Small intestine (tissue), 7 donors: ENCODE measurements around the gene NAALADL2. TPM values are rescaled to one million over a fixed set of nuclear protein-coding genes. Genes with fewer than 3 reads are reported as not detected.
"Not testable (repeated sequence)": the region's sequence is repeated elsewhere in the genome, so short reads cannot be mapped to it uniquely, and the experiment has no call there.

ENCODE experiments used
- DNase-seq, 2 donors: peaks; one replicate each; pipeline versions ENCODE4 v3.0.0 to v3.0.0-alpha.2; 2013
- FAIRE-seq: peaks from 2 replicates; lab custom pipeline; 2012; peaks lifted over from hg19 to GRCh38; lab: Jason Lieb, UNC
- H3K27ac ChIP-seq, 3 donors: one replicate each; pipeline ENCODE4 v1.5.1; 2013; ENCODE audit warnings: low read length in 2 of 3, mild to moderate bottlenecking in 2 of 3, control low read depth in 1 of 3, inconsistent platforms in 1 of 3, low read depth in 1 of 3, moderate library complexity in 1 of 3
- H3K27me3 ChIP-seq, 3 donors: one replicate each; pipeline ENCODE4 v1.6.1; 2013; ENCODE audit warnings: low read length in 3 of 3, inconsistent platforms in 1 of 3; ENCODE audit not compliant: control insufficient read depth in 3 of 3, insufficient read depth in 3 of 3
- H3K36me3 ChIP-seq, 3 donors: one replicate each; pipeline ENCODE4 v1.6.1; 2013; ENCODE audit warnings: low read length in 3 of 3, inconsistent platforms in 1 of 3, low read depth in 1 of 3, mild to moderate bottlenecking in 1 of 3, moderate library complexity in 1 of 3; ENCODE audit not compliant: control insufficient read depth in 3 of 3, insufficient read depth in 2 of 3
- H3K4me1 ChIP-seq, 3 donors: one replicate each; pipeline ENCODE4 v1.6.1; 2013; ENCODE audit warnings: low read length in 2 of 3, inconsistent platforms in 1 of 3, low read depth in 1 of 3, mild to moderate bottlenecking in 1 of 3, moderate library complexity in 1 of 3; ENCODE audit not compliant: control insufficient read depth in 3 of 3, insufficient read depth in 2 of 3
- H3K4me3 ChIP-seq, 3 donors: one replicate each; pipeline ENCODE4 v1.5.1; 2013; ENCODE audit warnings: low read length in 3 of 3, control low read depth in 1 of 3, inconsistent platforms in 1 of 3, low read depth in 1 of 3, mild to moderate bottlenecking in 1 of 3, moderate library complexity in 1 of 3
- H3K9me3 ChIP-seq, 2 donors: one replicate each; pipeline ENCODE4 v1.6.1; 2013; ENCODE audit warnings: low read depth in 1 of 2, low read length in 1 of 2; ENCODE audit not compliant: control insufficient read depth in 2 of 2, insufficient read depth in 1 of 2
- WGBS, 3 donors: extraction: QIAGEN DNeasy Blood & Tissue Kit; methylation state at CpG; one replicate each; pipeline ENCODE4 v1.1.7; 2013; 5-methylcytosine and 5-hydroxymethylcytosine counted together
- polyA plus RNA-seq, 4 donors: library from polyadenylated mRNA; stranded (reverse) in 3 of 4; unstranded in 1 of 4; fragments of 200-250 nt in 3 of 4; fragments of 120-200 nt in 1 of 4; gene quantifications; one replicate each; pipeline versions ENCODE4 v1.2.1 to v1.2.3, GENCODE V29; 2013
- donor health status: healthy with polysubstance abuse.
- donor health status: control.
- donor health status: control.
- donor health status: Bipolar disorder and iron deficiency.
- donor health status: healthy.

The NAALADL2 gene
- polyA plus RNA-seq, 4 donors, result 0.22 to 7.8 (median 0.70) TPM

GRCh38 chr3:175073219-175073905 is 214.2 kb downstream of the NAALADL2 start:
- H3K4me3 ChIP-seq, result no peak overlapping the region
- H3K36me3 ChIP-seq, result no peaks in the 10 kb centered on the region
- DNase-seq (no peak), FAIRE-seq (no peak)
- H3K4me1 ChIP-seq, result peaks cover 0 to 2% (median 0%) of the 10 kb centered on the region in 3 donors
- H3K9me3 ChIP-seq, result no peaks in the 10 kb centered on the region
- H3K27ac ChIP-seq, result no peak overlapping the region
- WGBS, 3 donors, result 83 to 89% (median 86%) methylated on average over 6 of the region's 6 CpGs
- H3K27me3 ChIP-seq, result no peaks in the 10 kb centered on the region

- Histone ChIP-seq H3K27me3 (no peaks in the 10 kb centered on the region), H3K36me3 (no peaks in the 10 kb centered on the region), H3K27ac (no peak overlapping the region), H3K9me3 (no peaks in the 10 kb centered on the region), H3K4me1 (peaks cover 0 to 2% (median 0%) of the 10 kb centered on the region in 3 donors), H3K4me3 (no peak overlapping the region)
- no peak for FAIRE-seq
- DNase-seq, result no peak
These were observed 216.1 kb downstream of the NAALADL2 start for GRCh38 chr3:175075269-175075668.

- no peaks in the 10 kb centered on the region for H3K36me3 ChIP-seq
- FAIRE-seq (no peak), DNase-seq (no peak)
- no peaks in the 10 kb centered on the region for H3K4me1 ChIP-seq
- 8 to 30% (median 22%) methylated on average over 3 of the region's 3 CpGs for WGBS, 3 donors
- H3K9me3 ChIP-seq, result no peaks in the 10 kb centered on the region
- no peaks in the 10 kb centered on the region for H3K27me3 ChIP-seq
- no peak overlapping the region for H3K4me3 ChIP-seq
- no peak overlapping the region for H3K27ac ChIP-seq
These were observed 218.1 kb downstream of the NAALADL2 start for GRCh38 chr3:175077216-175077615.

GRCh38 chr3:175082631-175083030 is 223.5 kb downstream of the NAALADL2 start:
- Histone ChIP-seq H3K4me1 (no peaks in the 10 kb centered on the region), H3K9me3 (no peaks in the 10 kb centered on the region), H3K27ac (no peak overlapping the region), H3K4me3 (no peak overlapping the region), H3K36me3 (no peaks in the 10 kb centered on the region), H3K27me3 (no peaks in the 10 kb centered on the region)
- FAIRE-seq (no peak), DNase-seq (no peak)

GRCh38 chr3:175087128-175087527 is 228.0 kb downstream of the NAALADL2 start:
- not testable (repeated sequence) for H3K27me3 ChIP-seq, H3K36me3 ChIP-seq, FAIRE-seq, H3K4me3 ChIP-seq, H3K9me3 ChIP-seq, H3K27ac ChIP-seq, H3K4me1 ChIP-seq, DNase-seq
- WGBS, 3 donors, result 92 to 93% (median 92%) methylated on average over 19 of the region's 19 CpGs

GRCh38 chr3:175088766-175089380 is 229.7 kb downstream of the NAALADL2 start:
- peak in 1 of 2 donors; percentile 22 for DNase-seq
- Histone ChIP-seq H3K4me3 (no peak overlapping the region), H3K27me3 (no peaks in the 10 kb centered on the region), H3K27ac (no peak overlapping the region), H3K4me1 (no peaks in the 10 kb centered on the region), H3K36me3 (no peaks in the 10 kb centered on the region), H3K9me3 (no peaks in the 10 kb centered on the region)
- WGBS, 3 donors, result 41 to 70% (median 49%) methylated on average over 3 of the region's 3 CpGs
- no peak for FAIRE-seq

GRCh38 chr3:175091426-175092114 is 232.4 kb downstream of the NAALADL2 start:
- H3K4me3 ChIP-seq, result no peak overlapping the region
- H3K27ac ChIP-seq, result no peak overlapping the region
- H3K36me3 ChIP-seq, result no peaks in the 10 kb centered on the region
- no peaks in the 10 kb centered on the region for H3K4me1 ChIP-seq
- peak; percentile 41 for FAIRE-seq
- WGBS, 3 donors, result 73 to 80% (median 75%) methylated on average over 7 of the region's 7 CpGs
- DNase-seq, result no peak
- no peaks in the 10 kb centered on the region for H3K27me3 ChIP-seq
- no peaks in the 10 kb centered on the region for H3K9me3 ChIP-seq

GRCh38 chr3:175093748-175094147 is 234.6 kb downstream of the NAALADL2 start:
- Histone ChIP-seq H3K36me3 (no peaks in the 10 kb centered on the region), H3K27ac (no peak overlapping the region), H3K27me3 (no peaks in the 10 kb centered on the region), H3K4me1 (no peaks in the 10 kb centered on the region), H3K9me3 (no peaks in the 10 kb centered on the region), H3K4me3 (no peak overlapping the region)
- DNase-seq (no peak), FAIRE-seq (no peak)
- 83 to 93% (median 84%) methylated on average over 3 of the region's 3 CpGs for WGBS, 3 donors
